GM19099 (cell line): ENCODE measurements around the gene ETV1.

Source experiments
- POLR2A ChIP-seq: IDR thresholded peaks from 3 replicates; pipeline ENCODE4 v1.6.1; 2011; ENCODE audit warnings: low read depth; ENCODE audit not compliant: insufficient read length; ENCODE audit errors: extremely low read depth

Gene ETV1

DNA sequence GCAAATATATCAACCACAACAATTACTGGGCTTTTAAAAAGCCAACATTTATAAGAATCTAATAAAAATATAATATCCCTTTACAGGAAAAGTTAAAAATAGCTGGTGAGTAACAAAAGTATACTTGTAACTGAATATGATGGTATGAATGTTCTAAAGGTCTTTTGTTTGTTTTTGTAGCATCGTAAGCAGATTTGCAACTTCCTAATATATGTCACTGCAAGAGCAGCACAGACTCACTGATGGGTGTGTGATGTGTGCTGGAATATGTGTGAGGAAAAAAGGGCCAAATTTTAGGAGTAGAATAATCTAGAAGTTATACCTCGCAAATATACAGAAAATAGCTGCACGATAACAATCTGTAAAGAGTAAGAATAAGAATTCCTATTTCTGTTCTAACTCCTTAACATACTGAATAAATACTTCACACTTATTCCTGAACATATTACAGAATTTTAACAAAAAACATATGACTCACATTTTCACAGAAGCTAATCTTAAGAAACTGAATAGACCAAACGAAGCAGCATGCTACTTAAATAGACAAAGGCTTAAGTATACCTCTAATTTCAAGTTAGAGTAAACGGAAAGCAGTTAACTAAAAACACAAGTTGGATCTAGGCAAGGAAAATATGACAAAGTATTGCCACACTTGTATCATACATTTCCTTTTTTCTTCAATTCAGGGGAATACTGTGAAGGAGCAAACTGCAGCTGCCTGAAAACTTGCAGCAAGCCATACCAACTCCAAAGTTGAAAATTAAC, 9.6 kb downstream of the ETV1 start:
- no peak for TF ChIP-seq POLR2A

- no peak for TF ChIP-seq POLR2A
Measured at GRCh38 chr7:13976594-13976993, 12.9 kb downstream of the ETV1 start.

GRCh38 chr7:13965077-13965476, 24.4 kb downstream of the ETV1 start:
- no peak for TF ChIP-seq POLR2A

DNA sequence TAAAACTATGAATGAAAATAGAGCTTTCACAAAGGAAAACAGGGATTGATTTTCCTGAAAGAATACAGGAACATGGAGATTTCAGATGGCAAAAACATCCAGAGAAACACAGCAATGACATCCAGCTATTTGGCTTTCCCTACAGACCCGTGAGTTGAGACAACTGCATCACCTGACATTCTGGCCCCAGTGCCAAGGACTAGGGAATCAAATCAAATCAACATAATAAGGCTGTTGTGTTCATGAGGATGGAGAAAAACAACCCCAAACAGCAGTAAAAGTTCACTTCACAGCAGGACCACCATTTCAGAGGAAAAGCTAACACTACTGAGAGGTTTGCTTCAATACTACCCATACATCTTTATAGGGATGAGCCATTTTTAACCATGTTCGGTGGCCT, 25.5 kb downstream of the ETV1 start:
- TF ChIP-seq POLR2A = no peak

DNA sequence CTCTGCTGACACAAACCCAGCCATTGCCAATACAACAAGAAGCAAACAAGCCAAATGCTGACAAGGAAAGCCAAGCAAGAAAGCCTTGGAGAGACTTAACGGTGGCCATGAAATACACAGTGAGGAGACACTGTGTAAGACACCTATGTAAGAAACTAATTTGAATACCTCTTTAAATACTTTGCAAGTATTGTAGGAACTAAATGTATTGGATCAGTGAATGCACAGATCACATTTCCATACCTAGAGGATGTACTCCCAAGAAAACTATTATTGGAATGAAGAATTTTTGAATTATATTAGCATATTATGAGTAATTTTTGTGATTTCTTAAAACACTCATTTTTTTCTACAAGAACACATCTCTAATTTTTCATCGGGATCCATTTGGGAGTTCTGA, 34.0 kb downstream of the ETV1 start:
- TF ChIP-seq POLR2A = no peak

- no peak for TF ChIP-seq POLR2A
Measured at GRCh38 chr7:13953368-13953767, 36.1 kb downstream of the ETV1 start.

DNA sequence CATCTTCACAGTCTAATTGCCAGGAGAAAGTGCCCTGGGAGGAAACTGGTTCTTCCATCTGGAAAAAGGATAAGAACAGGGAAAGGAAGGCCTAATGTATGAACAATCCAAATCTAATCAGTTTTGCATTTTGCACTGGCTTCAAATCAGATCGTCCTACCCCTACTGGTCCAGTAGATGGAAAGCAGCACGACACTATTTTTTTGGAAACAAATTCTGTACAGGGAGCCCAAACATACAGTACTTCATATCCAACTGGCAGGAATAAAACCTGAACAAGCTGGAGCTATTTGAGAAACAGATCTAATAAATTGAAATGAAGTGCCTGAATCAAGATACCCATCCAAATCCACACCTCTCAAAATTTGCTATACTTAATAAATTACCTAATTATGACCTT, 36.5 kb downstream of the ETV1 start:
- no peak for TF ChIP-seq POLR2A

DNA sequence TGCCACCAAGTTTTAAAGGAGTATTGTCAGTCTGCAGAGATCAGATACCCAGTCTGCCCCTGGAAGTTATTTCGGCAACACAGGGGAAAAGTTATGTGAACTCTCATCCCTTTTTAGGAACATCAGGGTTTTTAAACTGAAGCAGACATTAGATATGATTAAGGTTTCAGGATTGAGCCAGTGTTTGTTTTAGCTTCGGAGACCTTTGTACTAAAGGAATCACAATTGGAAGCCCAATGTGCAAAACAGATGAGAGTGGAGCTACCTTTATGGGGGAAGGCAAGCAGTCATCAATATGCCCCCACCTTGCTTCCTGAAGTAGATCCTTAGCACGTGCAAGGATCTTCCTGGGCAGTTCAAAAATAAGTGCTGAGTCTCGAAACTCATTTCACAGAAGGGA, 39.5 kb downstream of the ETV1 start:
- TF ChIP-seq POLR2A = no peak

- no peak for TF ChIP-seq POLR2A
Measured at GRCh38 chr7:13949445-13949844, 40.0 kb downstream of the ETV1 start.

GRCh38 chr7:13948019-13948801, 41.3 kb downstream of the ETV1 start:
- TF ChIP-seq POLR2A = no peak

DNA sequence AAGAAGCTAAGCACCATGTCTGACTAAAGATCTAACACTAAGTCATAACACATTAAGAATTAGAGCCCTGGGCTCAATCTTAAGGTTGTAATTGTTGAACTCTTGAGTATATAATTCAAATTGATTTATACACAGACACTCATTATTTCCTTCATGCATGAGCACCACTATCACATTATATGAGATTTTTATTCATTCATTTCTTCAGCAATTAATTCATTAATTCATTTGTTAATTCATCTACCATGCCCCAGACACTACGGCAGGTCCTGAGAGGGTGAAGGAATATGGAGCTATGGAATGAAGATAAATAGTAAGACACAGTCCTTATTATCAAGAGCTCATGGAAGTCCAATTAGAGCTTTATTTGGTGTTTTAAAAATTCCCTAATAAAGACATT, 41.9 kb downstream of the ETV1 start:
- no peak for TF ChIP-seq POLR2A

GRCh38 chr7:13946181-13946580, 43.3 kb downstream of the ETV1 start:
- TF ChIP-seq POLR2A = no peak

GRCh38 chr7:13945670-13946069, 43.8 kb downstream of the ETV1 start:
- no peak for TF ChIP-seq POLR2A

GRCh38 chr7:13933536-13933935, 55.9 kb downstream of the ETV1 start:
- no peak for TF ChIP-seq POLR2A

GRCh38 chr7:13933091-13933490, 56.4 kb downstream of the ETV1 start:
- TF ChIP-seq POLR2A = no peak

- TF ChIP-seq POLR2A = no peak
Measured at GRCh38 chr7:13932131-13932530, 57.3 kb downstream of the ETV1 start.
